ENCODE data around the gene ENTPD1.

DNA sequence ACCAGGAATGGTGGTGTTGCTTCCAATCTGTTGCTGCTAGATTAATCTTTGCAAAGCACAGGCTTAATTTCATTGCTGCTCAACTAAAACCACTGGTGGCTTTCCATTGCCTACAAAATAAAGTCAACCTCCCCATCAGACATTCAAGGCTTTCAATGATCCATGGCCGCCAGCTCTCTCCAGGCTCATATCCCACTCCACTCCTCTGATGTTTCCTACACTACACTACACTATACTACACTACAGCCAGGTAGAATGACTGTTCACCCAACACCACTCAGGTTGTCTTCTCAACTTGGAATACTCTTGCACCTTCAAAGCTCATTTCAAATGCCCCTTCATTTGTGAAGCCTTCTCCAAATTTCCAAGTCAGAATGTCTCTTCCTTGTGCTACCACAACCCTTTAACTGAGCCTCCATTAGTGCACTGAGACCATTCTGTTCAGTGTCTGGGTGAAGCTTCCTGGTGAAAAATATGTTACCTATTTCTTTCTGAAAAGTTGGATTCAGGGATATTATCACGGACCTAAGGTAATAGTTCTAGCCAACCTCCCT is 116.3 kb downstream of the ENTPD1 start:
- TF ChIP-seq ZNF274 (IDR thresholded peaks at IDR 0.05; ENCODE audit: low read depth, low read length) = no peak
- TF ChIP-seq POLR2A (IDR thresholded peaks at IDR 0.05; ENCODE audit: borderline replicate concordance, extremely low read depth, insufficient read depth, insufficient read length) = no peak
- TF ChIP-seq CEBPB (IDR thresholded peaks at IDR 0.05; ENCODE audit: low read depth) = no peak
- no peak for TF ChIP-seq SIN3A (IDR thresholded peaks at IDR 0.05; ENCODE audit: low read depth)
